Measurements from ENCODE around the gene TMPRSS2. TPM values are rescaled to one million over a fixed set of nuclear protein-coding genes. Genes with fewer than 3 reads are reported as not detected.

TMPRSS2 gene
- total RNA-seq, 1 donor from 2014 or later = not detected

DNA sequence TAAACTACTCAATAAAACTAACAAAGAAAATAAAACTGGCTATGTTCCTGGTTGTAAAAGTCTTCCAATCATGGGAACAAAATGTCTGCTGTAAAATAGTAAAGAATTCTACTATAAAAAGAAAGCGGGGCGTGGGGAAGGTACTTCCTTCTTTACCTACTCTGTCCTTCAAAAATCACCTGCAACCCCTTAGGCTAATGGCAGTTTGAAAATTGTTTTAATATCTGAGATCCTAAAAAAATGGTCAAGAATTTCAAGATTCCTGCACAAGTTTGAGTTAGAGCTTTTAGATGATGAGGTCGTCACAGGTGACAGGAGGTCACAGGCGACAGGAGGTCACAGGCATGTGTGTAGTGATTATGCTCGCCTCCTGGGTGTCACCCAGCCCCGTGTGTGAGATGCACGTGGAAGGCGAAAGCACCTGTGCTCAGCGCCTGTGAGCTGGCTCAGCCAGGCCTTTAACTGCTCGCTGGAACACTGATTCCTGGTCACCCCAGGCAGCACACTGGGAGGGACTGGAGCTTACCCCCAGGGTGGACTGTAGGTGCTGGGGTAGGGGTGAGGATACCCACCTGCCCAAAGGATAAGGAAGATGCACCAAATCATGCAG is 18.6 kb upstream of the TMPRSS2 start:
- Mint-ChIP-seq H3K27me3 (ENCODE audit: low read depth) (no peaks in the 10 kb centered on the region), H3K4me1 (ENCODE audit: low read depth) (no peaks in the 10 kb centered on the region), H3K9me3 (no peaks in the 10 kb centered on the region), H3K4me3 (ENCODE audit: low read depth) (no peak overlapping the region), H3K27ac (no peak overlapping the region), H3K36me3 (ENCODE audit: low read depth) (no peaks in the 10 kb centered on the region)
- no peak for DNase-seq (ENCODE audit: low spot score)
- intact Hi-C loops (cut with micrococcal nuclease) = no loop called here

DNA sequence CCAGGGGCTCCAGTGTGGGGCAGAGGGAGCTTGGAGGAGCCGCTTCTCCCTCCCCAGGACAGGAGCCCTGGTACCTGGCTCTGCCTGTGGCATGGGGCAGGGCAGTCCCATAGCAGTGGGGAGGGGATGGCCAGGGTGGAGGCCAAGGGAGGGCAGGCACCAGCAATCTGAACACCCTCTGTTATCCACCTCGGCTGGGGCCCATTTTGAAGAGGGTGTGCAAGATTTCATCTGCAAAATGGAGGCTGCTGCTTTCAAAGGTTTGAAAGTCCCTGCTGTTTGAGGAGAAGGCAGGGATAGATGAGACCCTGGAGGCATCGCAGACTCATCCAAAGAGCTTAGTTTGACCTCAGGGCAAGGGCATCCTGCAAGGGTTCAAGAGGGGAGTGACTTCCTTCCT is 15.2 kb upstream of the TMPRSS2 start:
- no peak overlapping the region for H3K27ac Mint-ChIP-seq
- H3K36me3 Mint-ChIP-seq (ENCODE audit: low read depth) = no peaks in the 10 kb centered on the region
- H3K9me3 Mint-ChIP-seq = no peaks in the 10 kb centered on the region
- H3K27me3 Mint-ChIP-seq (ENCODE audit: low read depth) = peaks cover 5% of the 10 kb centered on the region
- intact Hi-C loops (cut with micrococcal nuclease) = no loop called here
- no peak overlapping the region for H3K4me3 Mint-ChIP-seq (ENCODE audit: low read depth)
- DNase-seq (ENCODE audit: low spot score) = no peak
- no peaks in the 10 kb centered on the region for H3K4me1 Mint-ChIP-seq (ENCODE audit: low read depth)

- Mint-ChIP-seq H3K9me3 (no peaks in the 10 kb centered on the region), H3K36me3 (ENCODE audit: low read depth) (no peaks in the 10 kb centered on the region), H3K4me1 (ENCODE audit: low read depth) (no peaks in the 10 kb centered on the region), H3K4me3 (ENCODE audit: low read depth) (no peak overlapping the region), H3K27ac (no peak overlapping the region), H3K27me3 (ENCODE audit: low read depth) (peaks cover 5% of the 10 kb centered on the region)
- intact Hi-C loops (cut with micrococcal nuclease) = no loop called here
- DNase-seq (ENCODE audit: low spot score) = no peak
Observed at GRCh38 chr21:41521489-41522027, 13.6 kb upstream of the TMPRSS2 start.

GRCh38 chr21:41520560-41521442 is 12.8 kb upstream of the TMPRSS2 start:
- intact Hi-C loops (cut with micrococcal nuclease) = no loop called here
- no peak overlapping the region for H3K4me3 Mint-ChIP-seq (ENCODE audit: low read depth)
- H3K36me3 Mint-ChIP-seq (ENCODE audit: low read depth) = no peaks in the 10 kb centered on the region
- H3K27me3 Mint-ChIP-seq (ENCODE audit: low read depth) = peaks cover 5% of the 10 kb centered on the region
- no peak for DNase-seq (ENCODE audit: low spot score)
- no peak overlapping the region for H3K27ac Mint-ChIP-seq
- H3K9me3 Mint-ChIP-seq = no peaks in the 10 kb centered on the region
- H3K4me1 Mint-ChIP-seq (ENCODE audit: low read depth) = no peaks in the 10 kb centered on the region

DNA sequence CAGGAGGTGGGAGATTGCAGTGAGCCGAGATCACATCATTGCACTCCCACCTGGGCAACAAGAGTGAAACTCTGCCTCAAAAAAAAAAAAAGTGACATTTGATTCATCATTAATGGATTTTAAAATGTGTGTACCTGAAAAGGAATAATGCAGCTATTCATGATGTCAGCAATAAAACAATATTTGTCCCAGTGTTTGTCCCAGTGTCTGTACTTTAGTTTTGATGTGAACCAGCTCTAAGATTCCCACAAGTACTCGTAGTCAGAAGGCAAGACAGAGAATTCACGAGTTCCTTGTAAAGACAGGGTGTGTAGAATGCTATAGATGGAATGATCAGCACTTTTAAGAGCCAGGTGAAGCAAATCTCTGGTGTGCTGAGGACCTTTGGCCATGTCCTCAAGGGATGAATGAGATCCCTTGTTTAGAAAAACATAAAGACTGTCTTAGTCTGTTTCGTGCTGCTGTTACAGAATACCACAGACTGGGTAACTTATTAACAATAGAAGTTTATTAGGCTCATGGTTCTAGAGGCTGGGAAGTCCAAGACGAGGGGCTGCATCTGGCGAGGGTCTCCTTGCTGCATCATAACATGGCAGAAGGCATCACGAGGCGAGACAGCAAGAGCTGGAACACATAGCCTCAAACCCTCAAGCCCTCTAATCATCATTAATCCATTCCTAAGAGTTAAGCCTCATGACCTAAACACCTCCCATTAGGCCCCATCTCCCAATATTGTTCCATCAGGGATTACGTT is 12.0 kb upstream of the TMPRSS2 start:
- Mint-ChIP-seq H3K9me3 (no peaks in the 10 kb centered on the region), H3K27ac (no peak overlapping the region), H3K4me1 (ENCODE audit: low read depth) (no peaks in the 10 kb centered on the region), H3K4me3 (ENCODE audit: low read depth) (no peak overlapping the region), H3K36me3 (ENCODE audit: low read depth) (no peaks in the 10 kb centered on the region), H3K27me3 (ENCODE audit: low read depth) (peaks cover 5% of the 10 kb centered on the region)
- no peak for DNase-seq (ENCODE audit: low spot score)
- intact Hi-C loops (cut with micrococcal nuclease) = no loop called here

GRCh38 chr21:41518757-41519156 is 10.8 kb upstream of the TMPRSS2 start:
- no peak for DNase-seq (ENCODE audit: low spot score)
- Mint-ChIP-seq H3K9me3 (no peaks in the 10 kb centered on the region), H3K4me3 (ENCODE audit: low read depth) (no peak overlapping the region), H3K27me3 (ENCODE audit: low read depth) (peaks cover 5% of the 10 kb centered on the region), H3K36me3 (ENCODE audit: low read depth) (no peaks in the 10 kb centered on the region), H3K27ac (no peak overlapping the region), H3K4me1 (ENCODE audit: low read depth) (no peaks in the 10 kb centered on the region)
- intact Hi-C loops (cut with micrococcal nuclease) = no loop called here

DNA sequence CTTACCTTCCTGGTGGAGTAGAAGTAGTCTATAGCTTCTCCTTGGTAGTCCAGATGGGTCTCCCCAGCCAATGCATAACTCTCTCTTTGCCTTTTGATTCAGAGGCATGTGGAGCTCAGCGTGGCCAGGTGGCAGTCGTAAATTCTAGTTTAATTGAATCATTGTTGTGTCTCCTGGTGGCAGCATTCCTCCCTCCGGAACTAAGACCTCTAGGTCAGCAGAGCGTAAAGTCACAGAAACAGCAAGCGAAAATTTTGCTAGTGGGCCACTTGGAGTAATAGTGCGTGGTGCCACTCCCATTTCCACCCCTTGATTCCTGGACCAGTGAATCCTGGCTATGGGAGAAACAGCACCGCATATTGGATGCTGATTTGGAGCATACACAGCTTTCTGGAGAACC is 3.9 kb upstream of the TMPRSS2 start:
- no peak overlapping the region for H3K4me3 Mint-ChIP-seq (ENCODE audit: low read depth)
- no peaks in the 10 kb centered on the region for H3K36me3 Mint-ChIP-seq (ENCODE audit: low read depth)
- H3K9me3 Mint-ChIP-seq = no peaks in the 10 kb centered on the region
- peaks cover 32% of the 10 kb centered on the region for H3K27me3 Mint-ChIP-seq (ENCODE audit: low read depth)
- no peak for DNase-seq (ENCODE audit: low spot score)
- intact Hi-C loops (cut with micrococcal nuclease) = no loop called here
- no peaks in the 10 kb centered on the region for H3K4me1 Mint-ChIP-seq (ENCODE audit: low read depth)
- H3K27ac Mint-ChIP-seq = no peak overlapping the region

DNA sequence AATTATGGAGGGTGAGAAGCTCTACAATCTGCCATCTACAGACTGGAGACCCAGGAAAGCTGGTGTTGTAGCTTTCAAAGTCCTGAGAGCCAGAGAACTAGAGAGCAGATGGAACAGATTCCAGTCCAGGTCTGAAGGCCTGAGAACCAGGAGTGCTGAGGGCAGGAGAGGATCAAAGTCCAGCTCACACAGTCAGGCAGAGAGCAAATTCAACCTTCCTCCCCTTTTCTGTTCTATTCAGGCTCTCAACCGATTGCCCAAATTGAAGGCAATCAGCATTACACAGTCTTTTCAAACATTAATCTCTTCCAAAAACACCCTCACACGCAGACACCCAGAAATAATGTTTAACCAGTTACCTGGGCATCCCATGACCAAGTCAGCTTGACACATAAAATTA is 2.5 kb upstream of the TMPRSS2 start:
- peaks cover 44% of the 10 kb centered on the region for H3K27me3 Mint-ChIP-seq (ENCODE audit: low read depth)
- no peak overlapping the region for H3K27ac Mint-ChIP-seq
- H3K4me1 Mint-ChIP-seq (ENCODE audit: low read depth) = no peaks in the 10 kb centered on the region
- intact Hi-C loops (cut with micrococcal nuclease) = no loop called here
- no peaks in the 10 kb centered on the region for H3K36me3 Mint-ChIP-seq (ENCODE audit: low read depth)
- H3K4me3 Mint-ChIP-seq (ENCODE audit: low read depth) = no peak overlapping the region
- no peaks in the 10 kb centered on the region for H3K9me3 Mint-ChIP-seq
- no peak for DNase-seq (ENCODE audit: low spot score)

GRCh38 chr21:41509733-41510132 is 1.8 kb upstream of the TMPRSS2 start:
- Mint-ChIP-seq H3K4me1 (ENCODE audit: low read depth) (no peaks in the 10 kb centered on the region), H3K4me3 (ENCODE audit: low read depth) (no peak overlapping the region), H3K36me3 (ENCODE audit: low read depth) (no peaks in the 10 kb centered on the region), H3K9me3 (no peaks in the 10 kb centered on the region), H3K27ac (no peak overlapping the region), H3K27me3 (ENCODE audit: low read depth) (peaks cover 44% of the 10 kb centered on the region)
- no peak for DNase-seq (ENCODE audit: low spot score)
- intact Hi-C loops (cut with micrococcal nuclease) = no loop called here

DNA sequence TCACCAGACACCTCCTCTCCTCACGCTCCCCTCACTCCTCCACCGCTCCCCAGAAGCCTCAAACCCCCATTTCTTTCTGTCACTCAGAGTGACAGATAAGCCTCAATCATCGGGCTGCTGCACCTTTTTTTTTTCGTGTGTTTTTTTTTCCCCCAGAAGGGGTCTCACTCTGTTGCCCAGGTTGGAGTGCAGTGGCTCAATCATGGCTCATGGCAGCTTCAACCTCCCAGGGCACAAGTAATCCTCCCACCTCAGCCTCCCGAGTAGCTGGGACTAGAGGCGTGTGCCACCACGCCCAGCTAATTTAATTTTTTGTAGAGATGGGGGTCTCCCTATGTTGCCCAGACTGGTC is 1.2 kb upstream of the TMPRSS2 start:
- Mint-ChIP-seq H3K4me1 (ENCODE audit: low read depth) (no peaks in the 10 kb centered on the region), H3K36me3 (ENCODE audit: low read depth) (no peaks in the 10 kb centered on the region), H3K4me3 (ENCODE audit: low read depth) (no peak overlapping the region), H3K27me3 (ENCODE audit: low read depth) (peaks cover 50% of the 10 kb centered on the region), H3K9me3 (no peaks in the 10 kb centered on the region), H3K27ac (no peak overlapping the region)
- no peak for DNase-seq (ENCODE audit: low spot score)
- intact Hi-C loops (cut with micrococcal nuclease) = no loop called here

DNA sequence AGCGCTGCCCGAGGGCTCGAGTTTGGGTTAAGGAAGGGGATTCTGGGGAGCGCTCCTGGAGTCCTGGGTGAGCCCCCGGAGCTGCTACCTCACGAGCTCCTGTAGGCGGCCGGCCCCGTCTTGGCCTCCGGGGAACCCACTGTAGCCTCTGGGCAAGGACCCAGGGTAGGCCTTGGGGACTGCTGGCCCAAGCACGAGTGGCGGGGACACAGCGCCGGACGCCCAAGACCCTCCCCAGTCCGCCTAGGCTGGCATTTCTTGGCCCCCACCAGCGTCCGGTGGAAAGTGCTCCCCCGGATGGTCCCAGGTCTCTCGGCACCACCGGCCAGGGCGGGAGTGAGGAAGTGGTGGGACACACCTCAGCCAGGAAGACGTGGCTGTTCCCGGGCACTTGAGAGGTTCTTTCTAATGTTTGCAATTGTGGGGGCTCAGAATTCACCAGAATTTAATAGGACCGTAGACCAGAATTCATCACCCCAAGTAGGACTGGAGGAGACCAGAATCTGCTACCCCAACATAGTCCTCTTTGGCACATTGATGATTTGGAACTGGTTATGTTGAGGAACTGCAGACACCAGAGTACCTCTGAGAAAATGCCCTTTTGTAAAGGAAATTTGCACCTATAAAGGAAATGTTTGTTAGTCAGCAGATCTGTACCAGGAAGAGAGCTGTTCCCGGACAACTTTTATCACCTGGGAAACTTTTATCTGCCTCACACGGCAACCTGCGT is 622 bp upstream of the TMPRSS2 start:
- Mint-ChIP-seq H3K27me3 (ENCODE audit: low read depth) (peaks cover 51% of the 10 kb centered on the region), H3K9me3 (no peaks in the 10 kb centered on the region), H3K27ac (no peak overlapping the region), H3K4me1 (ENCODE audit: low read depth) (no peaks in the 10 kb centered on the region), H3K4me3 (ENCODE audit: low read depth) (no peak overlapping the region), H3K36me3 (ENCODE audit: low read depth) (no peaks in the 10 kb centered on the region)
- no peak for DNase-seq (ENCODE audit: low spot score)
- intact Hi-C loops (cut with micrococcal nuclease) = no loop called here

GRCh38 chr21:41506611-41507520 is 1.1 kb downstream of the TMPRSS2 start:
- intact Hi-C loops (cut with micrococcal nuclease) = no loop called here
- H3K27me3 Mint-ChIP-seq (ENCODE audit: low read depth) = peaks cover 61% of the 10 kb centered on the region
- no peak overlapping the region for H3K4me3 Mint-ChIP-seq (ENCODE audit: low read depth)
- H3K9me3 Mint-ChIP-seq = no peaks in the 10 kb centered on the region
- H3K36me3 Mint-ChIP-seq (ENCODE audit: low read depth) = no peaks in the 10 kb centered on the region
- no peak overlapping the region for H3K27ac Mint-ChIP-seq
- no peak for DNase-seq (ENCODE audit: low spot score)
- no peaks in the 10 kb centered on the region for H3K4me1 Mint-ChIP-seq (ENCODE audit: low read depth)

Measured in activated T-helper 2 cell treated with anti-CD3 and anti-CD28 coated beads, Interferon-gamma antibody, Interleukin-2, Interleukin-4, amounts not matched to agents 10 μg/mL and 5 μg/mL and 100 μg/mL, durations not matched to agents 14 hours and 24 hours and 36 hours (primary cell).